Mesendoderm (in vitro differentiated cells): Measurements from ENCODE around the gene RAPGEF5.

ENCODE experiments used
- DNase-seq: peaks from one replicate; pipeline ENCODE4 v3.0.0; 2013
- H2AK5ac ChIP-seq: 2 replicates; pipeline ENCODE4 v1.6.1; 2013; ENCODE audit warnings: low read length, inconsistent platforms
- H2BK120ac ChIP-seq: 2 replicates; pipeline ENCODE4 v1.6.1; 2013; ENCODE audit warnings: low read depth, mild to moderate bottlenecking, low read length, moderate library complexity, mixed read lengths
- H2BK15ac ChIP-seq: replicated peaks from 2 replicates; pipeline ENCODE4 v1.6.1; 2013; ENCODE audit warnings: low read depth, mild to moderate bottlenecking, moderate library complexity
- H2BK5ac ChIP-seq: 2 replicates; pipeline ENCODE4 v1.6.1; 2013; ENCODE audit warnings: low read length, inconsistent platforms
- H3K18ac ChIP-seq: 2 replicates; pipeline ENCODE4 v1.6.1; 2013; ENCODE audit warnings: mild to moderate bottlenecking, low read length, mixed read lengths
- H3K23ac ChIP-seq: one replicate; pipeline ENCODE4 v1.6.1; 2013; ENCODE audit warnings: low read length
- H3K27ac ChIP-seq: 2 replicates; pipeline ENCODE4 v1.5.1; 2013; ENCODE audit warnings: low read depth, mild to moderate bottlenecking, inconsistent platforms, low read length, moderate library complexity
- H3K27me3 ChIP-seq: 2 replicates; pipeline ENCODE4 v1.6.1; 2013; ENCODE audit warnings: low read length, control low read depth, mild to moderate bottlenecking, inconsistent platforms; ENCODE audit not compliant: insufficient read depth, poor library complexity
- H3K36me3 ChIP-seq: 2 replicates; pipeline ENCODE4 v1.6.1; 2013; ENCODE audit warnings: low read length, inconsistent platforms; ENCODE audit not compliant: control insufficient read depth, insufficient read depth
- H3K4ac ChIP-seq: one replicate; pipeline ENCODE4 v1.6.1; 2013; ENCODE audit warnings: low read depth, mild to moderate bottlenecking, low read length, moderate library complexity
- H3K4me1 ChIP-seq: 2 replicates; pipeline ENCODE4 v1.6.1; 2013; ENCODE audit warnings: low read depth, low read length, inconsistent platforms; ENCODE audit not compliant: control insufficient read depth
- H3K4me2 ChIP-seq: 2 replicates; pipeline ENCODE4 v1.6.1; 2013; ENCODE audit warnings: low read length
- H3K4me3 ChIP-seq: 2 replicates; pipeline ENCODE4 v1.5.1; 2013; ENCODE audit warnings: mild to moderate bottlenecking, low read length
- H3K56ac ChIP-seq: one replicate; pipeline ENCODE4 v1.6.1; 2013; ENCODE audit warnings: low read length
- H3K79me1 ChIP-seq: 2 replicates; pipeline ENCODE4 v1.6.1; 2013; ENCODE audit warnings: low read length, inconsistent platforms
- H3K79me2 ChIP-seq: 2 replicates; pipeline ENCODE4 v1.6.1; 2013; ENCODE audit warnings: mild to moderate bottlenecking, low read length; ENCODE audit not compliant: control insufficient read depth, insufficient read depth
- H3K9ac ChIP-seq: 2 replicates; pipeline ENCODE4 v1.6.1; 2013; ENCODE audit warnings: low read length, inconsistent platforms
- H4K5ac ChIP-seq: one replicate; pipeline ENCODE4 v1.6.1; 2013; ENCODE audit warnings: low read length
- H4K8ac ChIP-seq: one replicate; pipeline ENCODE4 v1.6.1; 2013; ENCODE audit warnings: low read depth, mild to moderate bottlenecking, control low read depth, low read length, moderate library complexity
- WGBS: extraction: QIAGEN DNeasy Blood & Tissue Kit; methylation state at CpG from one replicate; pipeline ENCODE4 v1.1.7; 2013; ENCODE audit warnings: low lambda C conversion rate, missing lambda C conversion rate; ENCODE audit not compliant: insufficient coverage; ENCODE audit errors: extremely low coverage; 5-methylcytosine and 5-hydroxymethylcytosine counted together

RAPGEF5 gene

GRCh38 chr7:22238354-22239311 lies 118.3 kb downstream of the RAPGEF5 start:
- peaks cover 4% of the 10 kb centered on the region for H3K4me1 ChIP-seq
- WGBS, result no CpG with 5 or more reads among the region's 3 CpGs

DNA sequence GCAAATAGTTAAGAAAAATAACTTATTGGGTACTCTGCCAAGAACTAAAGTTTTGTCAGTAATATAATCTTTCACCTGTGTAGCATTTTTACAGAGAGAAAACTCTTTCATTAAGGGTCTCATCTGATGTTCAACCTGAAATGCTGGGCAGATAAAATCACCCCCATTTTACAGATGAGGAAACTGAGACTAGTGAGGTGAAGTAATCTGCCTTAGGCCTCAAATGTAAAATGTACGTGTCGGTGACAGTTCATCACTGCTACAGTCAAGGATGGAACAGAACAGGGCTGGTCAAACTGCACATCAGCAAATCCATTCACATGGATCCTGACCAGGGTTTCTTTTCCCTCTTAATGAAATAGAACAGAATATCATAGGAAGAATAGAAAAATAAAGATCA lies 121.8 kb downstream of the RAPGEF5 start:
- no peak overlapping the region for H4K5ac ChIP-seq
- H3K4me2 ChIP-seq, result no peak overlapping the region
- H2BK15ac ChIP-seq, result peak overlapping the region; percentile 7
- no peak overlapping the region for H2BK120ac ChIP-seq
- H3K27ac ChIP-seq, result no peak overlapping the region
- H3K4ac ChIP-seq, result no peak overlapping the region
- H3K4me1 ChIP-seq, result peaks cover 4% of the 10 kb centered on the region
- no CpG with 5 or more reads among the region's 2 CpGs for WGBS
- no peaks in the 10 kb centered on the region for H3K36me3 ChIP-seq
- H3K79me1 ChIP-seq, result no peaks in the 10 kb centered on the region
- H3K4me3 ChIP-seq, result no peak overlapping the region
- DNase-seq, result no peak
- no peaks in the 10 kb centered on the region for H3K79me2 ChIP-seq
- no peaks in the 10 kb centered on the region for H3K27me3 ChIP-seq
- no peak overlapping the region for H2AK5ac ChIP-seq
- H3K56ac ChIP-seq, result no peak overlapping the region
- H3K23ac ChIP-seq, result no peak overlapping the region
- H2BK5ac ChIP-seq, result no peak overlapping the region
- H3K18ac ChIP-seq, result no peak overlapping the region
- H3K9ac ChIP-seq, result no peak overlapping the region
- H4K8ac ChIP-seq, result no peak overlapping the region

More at GRCh38 chr7:22238354-22239311, 118.3 kb downstream of the RAPGEF5 start:
- H3K27me3 ChIP-seq, result no peaks in the 10 kb centered on the region
- no peaks in the 10 kb centered on the region for H3K36me3 ChIP-seq
- no peak for DNase-seq
- H2BK15ac ChIP-seq, result no peak overlapping the region
- H3K18ac ChIP-seq, result no peak overlapping the region
- no peak overlapping the region for H3K9ac ChIP-seq
- no peaks in the 10 kb centered on the region for H3K79me2 ChIP-seq
- H2AK5ac ChIP-seq, result no peak overlapping the region
- H3K23ac ChIP-seq, result no peak overlapping the region
- H2BK5ac ChIP-seq, result no peak overlapping the region
- no peak overlapping the region for H3K27ac ChIP-seq
- no peak overlapping the region for H2BK120ac ChIP-seq
- no peak overlapping the region for H3K4me2 ChIP-seq
- H4K8ac ChIP-seq, result no peak overlapping the region
- H3K79me1 ChIP-seq, result no peaks in the 10 kb centered on the region
- H4K5ac ChIP-seq, result no peak overlapping the region
- H3K56ac ChIP-seq, result no peak overlapping the region
- no peak overlapping the region for H3K4me3 ChIP-seq
- H3K4ac ChIP-seq, result no peak overlapping the region

DNA sequence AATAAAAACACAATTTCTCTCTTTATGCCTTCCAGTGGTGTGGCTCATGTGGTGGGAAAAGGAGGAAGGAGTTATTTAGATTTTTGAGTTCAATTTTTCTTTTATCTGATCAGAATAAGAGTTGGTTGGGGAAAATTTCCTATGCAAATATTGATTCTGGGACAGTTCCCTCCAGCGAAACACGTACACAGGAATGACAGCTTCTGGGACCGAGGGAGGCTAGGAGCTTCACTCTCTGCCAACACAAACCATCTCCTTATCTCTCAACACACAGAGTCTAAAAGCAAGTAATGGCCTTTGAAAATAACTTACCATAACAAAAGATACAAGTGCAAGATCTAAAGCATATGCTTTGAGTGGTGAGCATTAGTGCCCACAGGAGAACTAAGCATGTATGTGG lies 122.7 kb downstream of the RAPGEF5 start:
- no peak overlapping the region for H2BK5ac ChIP-seq
- no peak overlapping the region for H3K56ac ChIP-seq
- H3K4me1 ChIP-seq, result peaks cover 4% of the 10 kb centered on the region
- no peak overlapping the region for H4K5ac ChIP-seq
- DNase-seq, result no peak
- no peak overlapping the region for H3K27ac ChIP-seq
- no peak overlapping the region for H3K4me3 ChIP-seq
- no peak overlapping the region for H3K23ac ChIP-seq
- H2BK15ac ChIP-seq, result no peak overlapping the region
- no peak overlapping the region for H3K4ac ChIP-seq
- no peak overlapping the region for H2AK5ac ChIP-seq
- H2BK120ac ChIP-seq, result no peak overlapping the region
- no peak overlapping the region for H4K8ac ChIP-seq
- H3K18ac ChIP-seq, result no peak overlapping the region
- H3K79me2 ChIP-seq, result no peaks in the 10 kb centered on the region
- no peaks in the 10 kb centered on the region for H3K79me1 ChIP-seq
- WGBS, result no CpG with 5 or more reads among the region's 3 CpGs
- H3K4me2 ChIP-seq, result no peak overlapping the region
- no peak overlapping the region for H3K9ac ChIP-seq
- H3K36me3 ChIP-seq, result no peaks in the 10 kb centered on the region
- no peaks in the 10 kb centered on the region for H3K27me3 ChIP-seq

GRCh38 chr7:22231806-22232205 lies 125.1 kb downstream of the RAPGEF5 start:
- Histone ChIP-seq H3K27me3 (no peaks in the 10 kb centered on the region), H3K56ac (no peak overlapping the region), H2BK15ac (no peak overlapping the region), H3K9ac (no peak overlapping the region), H3K27ac (no peak overlapping the region), H3K18ac (no peak overlapping the region), H3K4me2 (no peak overlapping the region), H3K36me3 (no peaks in the 10 kb centered on the region), H2BK120ac (no peak overlapping the region), H3K79me1 (no peaks in the 10 kb centered on the region), H3K4me1 (peaks cover 2% of the 10 kb centered on the region), H3K23ac (no peak overlapping the region), H3K79me2 (no peaks in the 10 kb centered on the region), H3K4me3 (no peak overlapping the region), H4K8ac (no peak overlapping the region), H2BK5ac (no peak overlapping the region), H2AK5ac (no peak overlapping the region), H3K4ac (no peak overlapping the region), H4K5ac (no peak overlapping the region)
- WGBS, result no CpG with 5 or more reads among the region's 3 CpGs
- DNase-seq, result no peak

GRCh38 chr7:22231141-22231540 lies 125.8 kb downstream of the RAPGEF5 start:
- Histone ChIP-seq H3K36me3 (no peaks in the 10 kb centered on the region), H3K4me1 (peaks cover 2% of the 10 kb centered on the region), H3K4me2 (no peak overlapping the region), H3K18ac (no peak overlapping the region), H4K8ac (no peak overlapping the region), H3K4me3 (no peak overlapping the region), H3K79me1 (no peaks in the 10 kb centered on the region), H3K4ac (no peak overlapping the region), H3K23ac (no peak overlapping the region), H3K9ac (no peak overlapping the region), H3K56ac (no peak overlapping the region), H2AK5ac (no peak overlapping the region), H2BK120ac (no peak overlapping the region), H3K27ac (no peak overlapping the region), H4K5ac (no peak overlapping the region), H3K79me2 (no peaks in the 10 kb centered on the region), H3K27me3 (no peaks in the 10 kb centered on the region), H2BK15ac (no peak overlapping the region), H2BK5ac (no peak overlapping the region)
- no CpG with 5 or more reads among the region's 1 CpG for WGBS
- no peak for DNase-seq
